DMS153 (cell line): ENCODE data around the gene AGBL4.
A peak's percentile ranks its signal among the peaks of the same experiment; 100 is the strongest.

Experiments used
- DNase-seq: peaks from one replicate; lab custom pipeline; 2025; lab: John Stamatoyannopoulos, UW

Gene AGBL4

DNA sequence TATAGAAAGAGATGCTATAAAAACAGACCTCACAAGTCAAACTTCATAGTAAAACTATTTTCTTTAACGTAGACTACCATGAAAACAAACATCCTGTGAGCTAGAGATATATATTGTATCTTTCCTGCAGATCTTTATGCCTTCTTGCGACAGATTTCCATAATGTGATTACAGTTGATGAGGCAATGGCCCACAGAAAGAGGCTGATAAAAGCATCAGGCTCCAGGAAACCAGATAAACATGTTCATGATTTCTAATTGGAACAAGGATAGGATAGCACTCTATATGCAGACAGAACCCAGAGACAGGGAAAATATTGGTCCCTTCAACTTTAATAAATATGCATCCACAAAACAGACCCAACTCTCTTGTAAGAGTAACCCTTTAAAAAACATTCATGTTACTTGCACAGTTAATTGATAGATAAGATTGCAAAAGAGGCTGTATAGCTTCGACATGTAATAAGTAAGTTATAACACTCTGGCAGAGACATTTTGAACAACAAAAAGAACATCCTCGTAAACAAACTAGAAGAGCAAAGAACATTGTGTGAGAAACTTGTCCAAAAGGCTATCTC lies 329.4 kb downstream of the AGBL4 start:
- no peak for DNase-seq

DNA sequence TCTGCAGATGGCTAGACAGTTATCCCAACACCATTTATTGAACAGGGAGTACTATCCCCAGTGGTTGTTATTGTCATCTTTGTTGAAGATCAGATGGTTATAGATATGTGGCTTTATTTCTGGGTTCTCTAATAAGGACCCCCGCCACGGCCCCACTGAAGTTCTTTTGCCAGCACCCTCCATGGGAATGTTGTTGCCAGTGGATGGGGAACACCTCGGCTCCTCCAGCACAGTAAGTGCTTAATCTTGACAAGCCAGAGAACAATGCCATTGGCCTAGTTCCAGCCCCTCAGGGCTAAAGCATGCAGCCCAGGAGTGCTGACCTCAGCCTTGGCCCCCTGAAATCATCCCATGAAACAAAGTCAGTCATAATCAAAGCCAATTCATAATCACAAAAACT lies 337.6 kb downstream of the AGBL4 start:
- no peak for DNase-seq

- no peak for DNase-seq
Measured at GRCh38 chr1:49677706-49678105, 346.0 kb downstream of the AGBL4 start.

DNA sequence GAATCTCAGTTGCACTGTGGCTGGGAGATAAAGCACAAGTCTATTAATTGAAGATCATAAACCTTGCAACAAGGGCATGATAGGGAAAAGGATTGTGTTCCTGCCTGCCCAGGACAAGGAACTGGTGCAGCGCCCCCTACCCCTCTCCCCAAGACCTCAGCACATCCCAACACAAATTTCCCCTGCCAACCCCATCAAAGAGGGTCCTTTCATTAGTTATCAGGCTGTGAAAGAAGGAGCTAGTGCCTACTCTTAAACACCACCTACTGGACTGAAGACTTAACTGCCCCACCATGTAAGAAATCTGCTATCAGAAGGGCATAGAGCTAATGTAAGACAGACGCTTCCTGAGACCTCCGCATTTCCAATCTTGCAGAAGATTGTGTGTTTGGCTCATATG lies 372.6 kb downstream of the AGBL4 start:
- DNase-seq: no peak

DNA sequence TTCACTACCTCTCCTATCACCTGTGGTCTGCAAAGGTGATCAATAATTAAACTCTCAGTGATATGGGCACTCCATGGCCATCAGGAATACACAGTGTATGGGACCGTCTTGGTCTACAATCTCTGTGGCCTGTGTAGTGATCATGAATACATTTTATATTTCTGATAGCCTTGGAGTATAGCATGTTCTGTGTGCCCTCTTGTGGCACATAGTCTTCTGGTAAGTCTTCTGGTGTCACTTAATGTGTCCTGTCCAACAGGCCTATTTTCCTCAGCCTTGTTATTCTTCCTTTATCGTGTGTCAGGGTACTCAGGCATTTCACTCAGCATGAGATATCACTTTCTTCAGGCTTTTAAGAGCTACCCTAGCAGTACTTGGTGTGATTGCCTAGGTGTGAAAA lies 393.6 kb downstream of the AGBL4 start:
- peak; percentile 24 for DNase-seq

DNA sequence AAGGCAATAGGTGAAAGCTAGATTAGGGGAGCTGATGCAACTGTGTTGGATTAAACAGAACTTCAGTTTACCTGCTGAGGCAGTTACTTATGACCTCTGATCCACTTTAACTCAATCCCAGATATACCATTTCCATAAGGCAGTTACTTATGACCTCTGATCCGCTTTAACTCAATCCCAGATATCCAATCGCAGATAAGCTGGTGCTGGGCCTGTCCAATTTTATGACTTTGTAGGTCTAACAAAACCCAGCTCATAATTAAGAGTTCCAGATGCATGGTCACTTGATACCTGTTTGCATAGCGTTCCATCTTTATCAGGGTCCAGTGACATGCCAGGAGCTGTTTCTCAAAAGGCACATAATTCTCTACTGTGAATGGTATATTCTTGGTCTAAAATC lies 396.0 kb downstream of the AGBL4 start:
- no peak for DNase-seq

DNA sequence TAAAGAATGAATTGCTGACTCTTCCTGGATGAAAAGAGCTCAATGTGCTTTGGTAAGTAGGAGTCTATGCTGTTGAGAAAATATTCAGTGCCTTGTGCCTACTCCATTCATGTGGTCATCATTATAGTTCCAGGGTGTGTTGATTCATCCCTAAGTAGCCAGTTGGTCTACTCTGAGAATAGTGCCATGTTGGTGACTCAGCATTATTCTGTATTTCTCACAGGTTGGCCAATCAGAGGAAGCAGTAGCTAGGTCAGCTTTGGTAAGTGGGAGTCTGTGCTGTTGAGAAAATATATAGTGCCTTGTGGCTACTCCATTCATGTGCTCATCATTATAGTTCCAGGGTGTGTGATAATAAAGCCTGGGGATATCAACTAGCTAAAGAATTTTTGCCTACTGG lies 397.3 kb downstream of the AGBL4 start:
- no peak for DNase-seq

- no peak for DNase-seq
Measured at GRCh38 chr1:49622877-49623276, 400.9 kb downstream of the AGBL4 start.

- DNase-seq: no peak
Measured at GRCh38 chr1:49606082-49606481, 417.7 kb downstream of the AGBL4 start.

DNA sequence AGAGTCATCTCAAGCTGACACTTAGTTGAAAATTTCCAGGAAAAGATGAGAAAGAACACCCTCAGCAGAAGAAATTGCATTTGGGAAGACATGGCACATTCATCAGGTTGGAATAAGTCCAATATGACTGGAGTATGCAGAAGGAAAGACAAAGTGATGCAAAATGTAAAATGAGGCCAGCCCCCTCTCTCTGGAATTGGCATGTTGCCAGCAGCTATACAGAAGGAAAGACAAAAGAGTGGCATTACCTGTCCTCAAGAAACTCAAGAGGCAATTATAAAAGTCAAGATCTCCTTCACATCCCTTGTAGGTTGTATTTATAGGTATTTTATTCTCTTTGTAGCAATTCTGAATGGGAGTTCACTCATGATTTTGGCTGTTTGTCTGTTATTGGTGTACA lies 426.3 kb downstream of the AGBL4 start:
- DNase-seq: no peak

DNA sequence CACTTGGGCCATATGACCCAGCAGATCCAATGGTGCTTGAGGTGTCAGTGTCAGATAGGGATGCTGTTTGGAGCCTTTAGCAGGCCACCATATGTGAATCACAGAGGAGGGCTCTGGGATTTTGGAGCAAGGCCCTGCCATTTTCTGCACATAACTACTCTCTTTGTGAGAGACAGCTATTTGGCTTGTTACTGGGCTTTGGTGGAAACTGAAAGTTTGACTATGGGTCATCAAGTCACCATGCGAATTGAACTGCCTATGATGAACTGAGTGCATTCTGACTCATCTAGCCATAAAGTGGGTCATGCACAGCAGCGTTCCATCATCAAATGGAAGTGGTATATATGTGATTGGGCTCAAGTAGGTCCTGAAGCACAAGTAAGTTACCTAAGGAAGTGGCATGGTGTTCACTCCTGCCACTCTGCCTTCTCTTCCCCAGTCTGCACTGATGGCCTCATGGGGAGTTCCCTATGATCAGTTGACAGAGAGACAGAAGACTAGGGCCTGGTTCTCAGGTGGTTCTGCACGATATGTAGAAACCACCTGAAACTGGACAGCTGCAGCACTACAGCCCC lies 447.3 kb downstream of the AGBL4 start:
- DNase-seq: no peak

DNA sequence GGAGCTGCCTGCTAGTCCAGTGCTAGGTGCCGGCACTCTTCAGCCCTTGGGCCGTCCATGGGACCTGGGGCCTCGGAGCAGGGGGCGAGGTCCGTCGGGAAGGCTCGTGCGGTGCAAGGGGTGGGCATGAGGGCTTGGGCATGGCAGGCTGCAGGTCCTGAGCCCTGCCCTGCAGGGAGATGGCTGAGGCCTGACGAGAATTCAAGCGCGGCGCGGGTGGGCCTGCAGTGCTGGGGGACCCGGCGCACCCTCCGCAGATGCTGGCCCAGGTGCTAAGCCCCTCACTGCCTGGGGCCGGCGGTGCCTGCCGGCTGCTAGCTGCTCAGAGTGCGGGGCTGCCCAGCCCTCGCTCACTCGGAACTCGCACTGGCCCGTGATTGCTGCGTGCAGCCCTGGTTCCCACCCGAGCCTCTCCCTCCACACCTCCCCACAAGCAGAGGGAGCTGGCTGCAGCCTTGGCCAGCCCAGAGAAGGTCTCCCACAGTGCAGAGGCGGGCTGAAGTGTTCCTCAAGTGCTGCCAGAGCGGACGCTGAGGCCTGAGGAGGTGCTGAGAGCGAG lies 467.0 kb downstream of the AGBL4 start:
- no peak for DNase-seq

- DNase-seq: no peak
Measured at GRCh38 chr1:49552101-49552500, 471.7 kb downstream of the AGBL4 start.

DNA sequence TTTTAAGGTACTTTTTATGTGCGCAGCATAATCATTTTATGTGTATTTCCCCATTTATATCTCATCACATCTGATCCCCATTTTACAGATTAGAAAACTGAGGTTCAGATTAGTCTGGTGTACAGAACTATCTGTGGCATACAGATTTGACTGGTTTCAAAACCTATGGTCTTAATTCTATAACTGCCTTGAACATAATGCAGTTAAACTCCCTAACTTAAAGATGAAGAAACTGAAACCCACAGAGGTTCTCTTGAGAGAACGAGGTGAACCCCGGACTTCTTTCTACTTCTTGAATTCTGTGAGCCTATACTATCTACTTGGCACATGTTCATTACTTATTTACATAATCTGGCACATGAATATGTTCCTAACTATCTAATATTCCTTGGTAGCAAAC lies 479.1 kb downstream of the AGBL4 start:
- DNase-seq: no peak

- DNase-seq: no peak
Measured at GRCh38 chr1:49541096-49541752, 482.5 kb downstream of the AGBL4 start.

- DNase-seq: no peak
Measured at GRCh38 chr1:49527606-49528305, 496.0 kb downstream of the AGBL4 start.

GRCh38 chr1:49526672-49527071 lies 497.1 kb downstream of the AGBL4 start:
- DNase-seq: no peak

DNA sequence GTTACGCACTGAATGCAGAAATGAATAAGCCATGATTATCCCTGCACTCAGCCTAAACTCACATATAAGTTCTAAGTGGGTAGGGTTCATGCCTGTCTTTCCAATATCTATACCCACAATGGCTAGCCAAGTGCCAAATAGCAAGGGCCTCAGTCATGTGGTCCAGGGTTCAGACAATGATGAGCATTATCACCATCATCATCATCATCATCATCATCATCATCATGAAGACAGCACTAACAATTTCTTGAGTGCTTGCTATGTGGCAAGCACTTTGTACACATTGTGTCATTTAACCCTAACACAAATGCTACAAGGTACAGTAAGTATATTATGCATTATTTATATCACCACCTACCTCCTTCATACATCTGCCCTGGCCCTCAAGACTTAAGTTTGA lies 500.0 kb downstream of the AGBL4 start:
- DNase-seq: no peak

GRCh38 chr1:49466961-49467360 lies 556.8 kb downstream of the AGBL4 start:
- DNase-seq: no peak

DNA sequence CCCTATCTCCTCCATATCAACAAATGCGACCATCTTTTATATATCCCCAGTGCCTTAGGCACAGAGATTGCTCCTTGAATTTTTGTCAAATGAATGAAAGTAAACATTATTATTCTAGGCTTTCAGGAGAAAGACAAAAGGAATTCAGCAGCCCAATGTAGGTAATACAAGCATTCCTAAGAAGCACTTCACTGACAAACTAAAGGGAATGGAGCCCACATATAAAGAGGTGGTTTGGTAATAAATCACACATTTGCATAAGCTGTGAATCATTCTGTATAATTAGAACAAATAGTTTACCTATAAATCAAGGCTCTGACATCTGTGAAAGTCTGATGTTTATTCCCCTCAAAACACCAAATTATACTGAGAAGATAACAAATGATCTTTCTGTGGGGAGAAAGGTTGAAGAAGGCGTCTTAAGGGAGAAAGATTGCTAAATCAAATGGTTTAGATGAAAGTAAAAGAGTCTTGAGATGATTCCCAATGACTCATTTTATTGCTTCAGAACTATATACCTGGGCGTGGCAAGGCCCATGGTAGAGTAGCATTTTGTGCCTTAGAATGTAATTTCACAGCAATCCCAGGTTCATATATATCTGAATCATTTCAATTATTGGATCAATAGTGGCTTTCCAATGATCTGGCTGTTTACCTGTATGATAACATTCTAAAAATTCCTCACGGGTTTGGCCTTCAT lies 558.1 kb downstream of the AGBL4 start:
- DNase-seq: no peak

GRCh38 chr1:49448200-49448599 lies 575.6 kb downstream of the AGBL4 start:
- no peak for DNase-seq

GRCh38 chr1:49436865-49437264 lies 586.9 kb downstream of the AGBL4 start:
- no peak for DNase-seq
